Left ventricle myocardium superior (tissue), 1 donor: ENCODE measurements around the gene KRTAP13-3. TPM values are rescaled to one million over a fixed set of nuclear protein-coding genes. Genes with fewer than 3 reads are reported as not detected.

Experiments used
- total RNA-seq: library from RNA; stranded (reverse); fragmentation: NEBNext Ultra II Directional; extraction: Animal tissue kit (Norgen Biotek cat#: 25700); gene quantifications from one replicate; pipeline ENCODE4 v1.2.1, GENCODE V29; 2021
- donor health status: DM: no; HTN: yes; CAD: no; lungs with severe emphysema.

KRTAP13-3 gene
- total RNA-seq, 1 donor from 2014 or later = not detected

Other genes with a start within 250 kb of the KRTAP13-3 start
- not detected for gene CLDN8, start 209.8 kb downstream of the KRTAP13-3 start, total RNA-seq
- not detected for gene KRTAP24-1, start 143.0 kb downstream of the KRTAP13-3 start, total RNA-seq
- gene KRTAP25-1, start 136.4 kb downstream of the KRTAP13-3 start, total RNA-seq = not detected
- not detected for gene KRTAP26-1, start 105.6 kb downstream of the KRTAP13-3 start, total RNA-seq
- not detected for gene KRTAP27-1, start 88.2 kb downstream of the KRTAP13-3 start, total RNA-seq
- gene KRTAP23-1, start 77.3 kb downstream of the KRTAP13-3 start, total RNA-seq = not detected
- gene KRTAP13-2, start 53.7 kb downstream of the KRTAP13-3 start, total RNA-seq = not detected
- gene KRTAP13-1, start 29.9 kb downstream of the KRTAP13-3 start, total RNA-seq = not detected
- not detected for gene KRTAP13-4, start 4.3 kb upstream of the KRTAP13-3 start, total RNA-seq
- not detected for gene KRTAP15-1, start 14.3 kb upstream of the KRTAP13-3 start, total RNA-seq
- gene KRTAP19-1, start 54.4 kb upstream of the KRTAP13-3 start, total RNA-seq = not detected
- not detected for gene KRTAP19-2, start 61.5 kb upstream of the KRTAP13-3 start, total RNA-seq
- not detected for gene KRTAP19-3, start 66.1 kb upstream of the KRTAP13-3 start, total RNA-seq
- not detected for gene KRTAP19-4, start 71.2 kb upstream of the KRTAP13-3 start, total RNA-seq
- not detected for gene KRTAP19-5, start 76.2 kb upstream of the KRTAP13-3 start, total RNA-seq
- gene KRTAP19-6, start 115.9 kb upstream of the KRTAP13-3 start, total RNA-seq = not detected
- not detected for gene KRTAP19-7, start 135.4 kb upstream of the KRTAP13-3 start, total RNA-seq
- gene KRTAP22-2, start 164.5 kb upstream of the KRTAP13-3 start, total RNA-seq = not detected
- not detected for gene KRTAP6-3, start 166.5 kb upstream of the KRTAP13-3 start, total RNA-seq
- not detected for gene KRTAP6-2, start 173.0 kb upstream of the KRTAP13-3 start, total RNA-seq
- not detected for gene KRTAP22-1, start 175.2 kb upstream of the KRTAP13-3 start, total RNA-seq
- not detected for gene KRTAP6-1, start 188.0 kb upstream of the KRTAP13-3 start, total RNA-seq
- gene KRTAP20-1, start 190.5 kb upstream of the KRTAP13-3 start, total RNA-seq = not detected
- gene KRTAP20-4, start 194.7 kb upstream of the KRTAP13-3 start, total RNA-seq = not detected
- gene KRTAP20-2, start 209.3 kb upstream of the KRTAP13-3 start, total RNA-seq = not detected
- gene KRTAP20-3, start 216.9 kb upstream of the KRTAP13-3 start, total RNA-seq = not detected